ENCODE data around the gene ITPRID2.
A peak's percentile ranks its signal among the peaks of the same experiment; 100 is the strongest.

Gene ITPRID2

DNA sequence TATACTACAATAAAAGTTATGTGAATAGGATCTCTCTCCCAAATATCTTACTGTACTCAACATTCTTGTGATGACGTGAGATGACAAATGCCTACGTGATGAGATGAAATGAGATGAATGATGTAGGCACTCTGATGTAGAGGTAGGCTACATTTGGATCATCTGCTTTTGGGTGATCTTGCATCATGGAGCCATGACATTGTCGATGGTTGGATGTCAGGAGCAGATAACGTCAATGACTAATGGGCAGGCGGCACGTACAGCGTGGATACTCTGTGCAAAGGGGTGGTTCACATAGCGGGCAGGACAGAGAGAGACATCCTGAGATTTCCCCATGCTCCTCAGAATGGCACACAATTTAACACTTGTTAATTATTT lies 53.4 kb downstream of the ITPRID2 start:
- Histone ChIP-seq H3K79me1 (ENCODE audit: low read length) (peaks cover 26% of the 10 kb centered on the region), H3K9ac (ENCODE audit: low read length) (no peak overlapping the region), H4K8ac (ENCODE audit: low read depth, low read length) (peak overlapping the region; percentile 78), H3K27me3 (ENCODE audit: insufficient read depth, low read length) (no peaks in the 10 kb centered on the region), H3K18ac (ENCODE audit: low read length) (peak overlapping the region; percentile 92), H3K79me2 (ENCODE audit: control insufficient read depth, insufficient read depth, low read length, poor library complexity) (no peaks in the 10 kb centered on the region), H2BK5ac (ENCODE audit: low read depth, low read length, poor library complexity) (peak overlapping the region; percentile 91), H3K14ac (ENCODE audit: low read length) (peak overlapping the region; percentile 85), H2AFZ (ENCODE audit: insufficient read depth, low read length, poor library complexity) (no peak overlapping the region), H2BK120ac (ENCODE audit: insufficient read depth, low read length, poor library complexity) (peak overlapping the region; percentile 96), H3K36me3 (ENCODE audit: control insufficient read depth in 1 of 2, insufficient read depth in 2 of 2, low read length in 2 of 2) (no peaks in the 10 kb centered on the region), H4K91ac (ENCODE audit: low read depth, low read length) (peak overlapping the region; percentile 96), H3K27ac (ENCODE audit: low read depth, low read length) (no peak overlapping the region), H4K12ac (ENCODE audit: low read depth, low read length) (no peak overlapping the region), H2BK12ac (ENCODE audit: low read length) (peak overlapping the region; percentile 100), H2AK5ac (ENCODE audit: low read length) (peak overlapping the region; percentile 99), H3K9me3 (ENCODE audit: insufficient read depth, low read depth, low read length) (peaks cover 2% of the 10 kb centered on the region), H3K4ac (ENCODE audit: low read depth, low read length) (peak overlapping the region; percentile 80), H3K23ac (ENCODE audit: low read length) (no peak overlapping the region), H3K4me1 (ENCODE audit: control insufficient read depth in 1 of 2, insufficient read depth in 2 of 2, low read length in 2 of 2) (peaks cover 7 to 14% of the 10 kb centered on the region in 2 experiments), H3K4me3 (ENCODE audit: low read depth, low read length) (no peak overlapping the region), H3K4me2 (ENCODE audit: low read length) (no peak overlapping the region)
- no CpG with 5 or more reads among the region's 8 CpGs for WGBS (ENCODE audit: extremely low coverage, insufficient coverage, insufficient read length)
- peak; percentile 89 to 96 for DNase-seq

DNA sequence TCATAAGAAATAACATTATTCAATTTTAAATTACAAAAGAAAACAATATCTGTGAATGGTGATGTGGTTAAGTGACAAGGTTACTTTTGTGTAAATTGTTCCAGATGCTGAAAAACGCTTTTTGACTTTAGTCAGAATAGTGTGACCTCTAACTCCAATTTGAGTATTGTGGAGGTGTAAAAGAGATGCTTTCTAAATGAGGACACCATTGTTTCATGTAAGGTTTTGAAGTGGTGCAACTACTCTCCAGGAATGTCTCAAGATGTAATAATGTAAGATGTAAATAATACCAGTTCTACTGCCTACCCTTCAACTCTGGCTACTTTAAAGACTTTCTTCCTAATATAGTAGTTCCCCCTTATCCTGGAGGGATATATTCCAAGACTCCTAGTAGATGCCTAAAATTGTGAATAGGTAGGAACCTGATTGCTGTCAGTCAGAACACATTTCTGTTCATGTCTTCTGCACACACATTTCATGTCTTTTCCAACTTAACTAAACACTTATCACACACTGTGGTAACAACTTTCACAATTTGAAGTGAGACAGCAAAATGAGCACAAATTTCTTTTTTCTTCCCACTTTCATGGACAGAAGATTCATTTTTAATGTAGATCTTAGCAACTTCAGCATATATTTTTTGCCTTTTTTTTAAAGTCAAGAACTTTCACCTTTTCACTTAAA lies 55.1 kb downstream of the ITPRID2 start:
- WGBS (ENCODE audit: extremely low coverage, insufficient coverage, insufficient read length): no CpG with 5 or more reads among the region's 1 CpG
- Histone ChIP-seq H2BK5ac (ENCODE audit: low read depth, low read length, poor library complexity) (no peak overlapping the region), H4K91ac (ENCODE audit: low read depth, low read length) (no peak overlapping the region)

DNA sequence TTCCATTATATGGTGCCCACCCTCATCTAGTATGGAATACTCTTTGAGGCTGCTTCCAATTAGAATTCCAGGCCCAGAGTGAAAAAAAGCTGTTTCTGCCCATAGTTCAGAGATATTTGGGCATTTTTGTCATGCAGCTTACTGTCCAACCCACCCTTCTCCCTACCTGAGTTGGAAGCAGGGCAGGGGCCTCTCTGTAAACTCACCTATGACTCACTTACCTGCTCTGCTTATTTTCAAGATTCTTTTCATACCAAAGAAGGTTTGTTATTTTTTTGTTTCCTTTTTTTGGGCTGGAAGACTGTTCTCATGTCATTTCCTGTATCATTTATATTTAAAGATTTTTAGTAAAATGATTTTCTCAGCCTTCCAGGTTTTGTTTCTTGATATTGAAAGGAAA lies 55.7 kb downstream of the ITPRID2 start:
- no peak overlapping the region for H2BK12ac ChIP-seq (ENCODE audit: low read length)
- peaks cover 2% of the 10 kb centered on the region for H3K79me2 ChIP-seq (ENCODE audit: control insufficient read depth, insufficient read depth, low read length, poor library complexity)
- no peak overlapping the region for H3K14ac ChIP-seq (ENCODE audit: low read length)
- H3K4ac ChIP-seq (ENCODE audit: low read depth, low read length): no peak overlapping the region
- peak overlapping the region; percentile 98 for H3K27ac ChIP-seq (ENCODE audit: low read depth, low read length)
- no peaks in the 10 kb centered on the region for H3K27me3 ChIP-seq (ENCODE audit: insufficient read depth, low read length)
- H2BK5ac ChIP-seq (ENCODE audit: low read depth, low read length, poor library complexity): no peak overlapping the region
- no peak overlapping the region for H2AFZ ChIP-seq (ENCODE audit: insufficient read depth, low read length, poor library complexity)
- H4K91ac ChIP-seq (ENCODE audit: low read depth, low read length): no peak overlapping the region
- peaks cover 2% of the 10 kb centered on the region for H3K9me3 ChIP-seq (ENCODE audit: insufficient read depth, low read depth, low read length)
- H3K23ac ChIP-seq (ENCODE audit: low read length): no peak overlapping the region
- H2BK120ac ChIP-seq (ENCODE audit: insufficient read depth, low read length, poor library complexity): peak overlapping the region; percentile 74
- H3K9ac ChIP-seq (ENCODE audit: low read length): no peak overlapping the region
- H4K8ac ChIP-seq (ENCODE audit: low read depth, low read length): no peak overlapping the region
- DNase-seq: peak; percentile 38 to 67
- peaks cover 10 to 17% of the 10 kb centered on the region in 2 experiments for H3K4me1 ChIP-seq (ENCODE audit: control insufficient read depth in 1 of 2, insufficient read depth in 2 of 2, low read length in 2 of 2)
- no peaks in the 10 kb centered on the region for H3K36me3 ChIP-seq (ENCODE audit: control insufficient read depth in 1 of 2, insufficient read depth in 2 of 2, low read length in 2 of 2)
- H2AK5ac ChIP-seq (ENCODE audit: low read length): no peak overlapping the region
- peak overlapping the region; percentile 1 for H3K4me2 ChIP-seq (ENCODE audit: low read length)
- H3K79me1 ChIP-seq (ENCODE audit: low read length): peaks cover 30% of the 10 kb centered on the region
- H3K4me3 ChIP-seq (ENCODE audit: low read depth, low read length): no peak overlapping the region
- no peak overlapping the region for H3K18ac ChIP-seq (ENCODE audit: low read length)
- no peak overlapping the region for H4K12ac ChIP-seq (ENCODE audit: low read depth, low read length)

More for the DNA sequence above, 55.1 kb downstream of the ITPRID2 start:
- peaks cover 2% of the 10 kb centered on the region for H3K9me3 ChIP-seq (ENCODE audit: insufficient read depth, low read depth, low read length)
- H3K23ac ChIP-seq (ENCODE audit: low read length): no peak overlapping the region
- H4K8ac ChIP-seq (ENCODE audit: low read depth, low read length): no peak overlapping the region
- H3K79me2 ChIP-seq (ENCODE audit: control insufficient read depth, insufficient read depth, low read length, poor library complexity): peaks cover 2% of the 10 kb centered on the region
- H2AK5ac ChIP-seq (ENCODE audit: low read length): no peak overlapping the region
- H3K4me1 ChIP-seq (ENCODE audit: control insufficient read depth in 1 of 2, insufficient read depth in 2 of 2, low read length in 2 of 2): peaks cover 10 to 17% of the 10 kb centered on the region in 2 experiments
- no peak overlapping the region for H3K14ac ChIP-seq (ENCODE audit: low read length)
- H3K4me3 ChIP-seq (ENCODE audit: low read depth, low read length): no peak overlapping the region
- no peak overlapping the region for H2BK12ac ChIP-seq (ENCODE audit: low read length)
- peaks cover 33% of the 10 kb centered on the region for H3K79me1 ChIP-seq (ENCODE audit: low read length)
- H3K27me3 ChIP-seq (ENCODE audit: insufficient read depth, low read length): no peaks in the 10 kb centered on the region
- H3K27ac ChIP-seq (ENCODE audit: low read depth, low read length): peak overlapping the region; percentile 98
- H2AFZ ChIP-seq (ENCODE audit: insufficient read depth, low read length, poor library complexity): no peak overlapping the region
- DNase-seq: peak in 1 of 2 donors; percentile 76
- no peak overlapping the region for H2BK120ac ChIP-seq (ENCODE audit: insufficient read depth, low read length, poor library complexity)
- no peaks in the 10 kb centered on the region for H3K36me3 ChIP-seq (ENCODE audit: control insufficient read depth in 1 of 2, insufficient read depth in 2 of 2, low read length in 2 of 2)
- H3K9ac ChIP-seq (ENCODE audit: low read length): no peak overlapping the region
- no peak overlapping the region for H4K12ac ChIP-seq (ENCODE audit: low read depth, low read length)
- no peak overlapping the region for H3K4ac ChIP-seq (ENCODE audit: low read depth, low read length)
- H3K4me2 ChIP-seq (ENCODE audit: low read length): peak overlapping the region; percentile 1
- H3K18ac ChIP-seq (ENCODE audit: low read length): no peak overlapping the region

DNA sequence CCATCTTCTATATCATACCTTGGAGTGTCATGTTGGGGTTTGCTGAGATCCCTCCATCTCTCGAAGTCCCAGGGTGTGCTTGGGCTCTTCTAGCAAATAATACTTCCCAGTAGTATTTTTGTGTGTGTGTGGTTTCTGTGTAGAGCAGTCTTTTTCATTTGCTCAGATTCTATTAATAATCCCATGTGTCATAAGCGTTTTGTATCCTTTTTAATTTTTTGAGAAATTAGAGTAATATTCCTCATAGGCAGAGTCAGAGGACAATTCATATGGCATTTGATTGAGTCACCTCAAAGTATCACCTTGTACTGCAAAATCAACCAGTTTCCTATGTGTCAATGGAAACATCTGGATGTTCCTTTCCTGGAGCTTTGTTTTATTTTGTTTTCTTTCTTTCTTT lies 56.7 kb downstream of the ITPRID2 start:
- Histone ChIP-seq H3K4me3 (ENCODE audit: low read depth, low read length) (no peak overlapping the region), H2AFZ (ENCODE audit: insufficient read depth, low read length, poor library complexity) (no peak overlapping the region), H3K36me3 (ENCODE audit: control insufficient read depth in 1 of 2, insufficient read depth in 2 of 2, low read length in 2 of 2) (no peaks in the 10 kb centered on the region), H3K79me2 (ENCODE audit: control insufficient read depth, insufficient read depth, low read length, poor library complexity) (peaks cover 2% of the 10 kb centered on the region), H3K23ac (ENCODE audit: low read length) (no peak overlapping the region), H3K14ac (ENCODE audit: low read length) (peak overlapping the region; percentile 74), H3K4me2 (ENCODE audit: low read length) (no peak overlapping the region), H3K4ac (ENCODE audit: low read depth, low read length) (peak overlapping the region; percentile 18), H3K27ac (ENCODE audit: low read depth, low read length) (peak overlapping the region; percentile 77), H2AK5ac (ENCODE audit: low read length) (peak overlapping the region; percentile 86), H4K91ac (ENCODE audit: low read depth, low read length) (peak overlapping the region; percentile 71), H3K4me1 (ENCODE audit: control insufficient read depth in 1 of 2, insufficient read depth in 2 of 2, low read length in 2 of 2) (peaks cover 13 to 20% of the 10 kb centered on the region in 2 experiments), H4K8ac (ENCODE audit: low read depth, low read length) (peak overlapping the region; percentile 42), H3K9ac (ENCODE audit: low read length) (no peak overlapping the region), H3K27me3 (ENCODE audit: insufficient read depth, low read length) (no peaks in the 10 kb centered on the region), H3K9me3 (ENCODE audit: insufficient read depth, low read depth, low read length) (peaks cover 2% of the 10 kb centered on the region), H2BK12ac (ENCODE audit: low read length) (peak overlapping the region; percentile 94), H2BK5ac (ENCODE audit: low read depth, low read length, poor library complexity) (peak overlapping the region; percentile 95), H3K18ac (ENCODE audit: low read length) (peak overlapping the region; percentile 69), H3K79me1 (ENCODE audit: low read length) (peaks cover 33% of the 10 kb centered on the region), H4K12ac (ENCODE audit: low read depth, low read length) (no peak overlapping the region), H2BK120ac (ENCODE audit: insufficient read depth, low read length, poor library complexity) (peak overlapping the region; percentile 82)
- DNase-seq: no peak
- no CpG with 5 or more reads among the region's 2 CpGs for WGBS (ENCODE audit: extremely low coverage, insufficient coverage, insufficient read length)
